WTC11 (cell line): Measurements from ENCODE around the gene SLC6A18. TPM values are rescaled to one million over a fixed set of nuclear protein-coding genes. Genes with fewer than 3 reads are reported as not detected.

ENCODE experiments used
- ATAC-seq: fragments of 200-7000 bp; cut with Tn5 transposase; 2 replicates; pipeline ENCODE4 v1.10.0; 2021; ENCODE audit warnings: mild to moderate bottlenecking, moderate library complexity
- CTCF ChIA-PET: fragments of 300-600 bp; sonication (Branson Sonifier 250); formaldehyde crosslinking; loops from one replicate; lab custom pipeline; 2021; ENCODE audit warnings: antibody characterized with exemption; lab: Charles Lee
- POLR2A ChIA-PET: fragments of 350-600 bp; sonication (Branson Sonifier 250); formaldehyde crosslinking; loops from one replicate; lab custom pipeline; 2021; ENCODE audit warnings: antibody characterized with exemption; lab: Charles Lee
- DNase-seq: peaks from one replicate; pipeline ENCODE4 v3.0.0; 2021; ENCODE audit warnings: low spot score
- H3K27ac Mint-ChIP-seq: 2 replicates; pipeline ENCODE4 v1.8.0; 2021; ENCODE audit warnings: mixed read lengths
- H3K27me3 Mint-ChIP-seq: 2 replicates; pipeline ENCODE4 v1.8.0; 2021; ENCODE audit warnings: low read depth, mild to moderate bottlenecking, moderate library complexity, mixed read lengths
- H3K36me3 Mint-ChIP-seq: 2 replicates; pipeline ENCODE4 v1.8.0; 2021; ENCODE audit warnings: mixed read lengths
- H3K4me1 Mint-ChIP-seq: 2 replicates; pipeline ENCODE4 v1.8.0; 2022; ENCODE audit warnings: mixed read lengths
- H3K4me3 Mint-ChIP-seq: 2 replicates; pipeline ENCODE4 v1.8.0; 2021; ENCODE audit warnings: mild to moderate bottlenecking, moderate library complexity, mixed read lengths
- H3K9me3 Mint-ChIP-seq: 2 replicates; pipeline ENCODE4 v1.8.0; 2021; ENCODE audit warnings: mixed read lengths
- GRHL2 ChIP-seq: fragments of 250-450 bp; sonication (Bioruptor Pico); IDR thresholded peaks from 2 replicates; pipeline ENCODE4 v1.8.0; 2022; ENCODE audit warnings: mild to moderate bottlenecking, moderate library complexity; ENCODE audit not compliant: insufficient replicate concordance, severe bottlenecking
- SMAD4 ChIP-seq: sonication (generic); formaldehyde crosslinking; IDR thresholded peaks from 2 replicates; pipeline ENCODE4 v1.8.0; 2022; ENCODE audit warnings: mild to moderate bottlenecking, missing genetic modification reagents
- SP1 ChIP-seq: sonication (generic); formaldehyde crosslinking; conservative IDR thresholded peaks from 2 replicates; pipeline ENCODE4 v1.8.1; 2022; ENCODE audit warnings: missing genetic modification reagents
- TEAD4 ChIP-seq: sonication (generic); formaldehyde crosslinking; IDR thresholded peaks from 2 replicates; pipeline ENCODE4 v1.8.0; 2022; ENCODE audit warnings: mild to moderate bottlenecking, missing genetic modification reagents
- ZNF416 ChIP-seq: fragments of 250-450 bp; sonication (Bioruptor Pico); IDR thresholded peaks from 2 replicates; pipeline ENCODE4 v1.9.0; 2021; ENCODE audit warnings: mild to moderate bottlenecking, inconsistent platforms
- total RNA-seq: library from RNA; stranded (reverse); gene quantifications from 3 replicates; pipeline ENCODE4 v1.2.3, GENCODE V29; 2021
- TF ChIP-seq, protein P1 (sequence below): fragments of 250-450 bp; sonication (Bioruptor Pico); IDR thresholded peaks from 2 replicates; pipeline ENCODE4 v1.9.0; 2021; ENCODE audit warnings: mild to moderate bottlenecking
- TF ChIP-seq, protein P2 (sequence below): sonication (generic); formaldehyde crosslinking; IDR thresholded peaks from 2 replicates; pipeline ENCODE4 v1.8.1; 2023; ENCODE audit warnings: mild to moderate bottlenecking, missing genetic modification reagents
- TF ChIP-seq, protein P3 (sequence below): fragments of 250-450 bp; sonication (Bioruptor Pico); conservative IDR thresholded peaks from 2 replicates; pipeline ENCODE4 v1.9.0; 2021; ENCODE audit warnings: mild to moderate bottlenecking
- TF ChIP-seq, protein P4 (sequence below): sonication (generic); formaldehyde crosslinking; IDR thresholded peaks from 2 replicates; pipeline ENCODE4 v1.8.1; 2023; ENCODE audit warnings: mild to moderate bottlenecking, missing genetic modification reagents
- TF ChIP-seq, protein P5 (sequence below): sonication (generic); formaldehyde crosslinking; IDR thresholded peaks from 2 replicates; pipeline ENCODE4 v1.8.1; 2022; ENCODE audit warnings: mild to moderate bottlenecking, missing genetic modification reagents, moderate library complexity, borderline replicate concordance
- TF ChIP-seq, protein P6 (sequence below): fragments of 200-600 bp; IDR thresholded peaks from 2 replicates; pipeline ENCODE4 v1.8.0; 2022; ENCODE audit warnings: antibody characterized with exemption

Gene SLC6A18
- total RNA-seq, 1 experiment from 2014 or later = not detected

DNA sequence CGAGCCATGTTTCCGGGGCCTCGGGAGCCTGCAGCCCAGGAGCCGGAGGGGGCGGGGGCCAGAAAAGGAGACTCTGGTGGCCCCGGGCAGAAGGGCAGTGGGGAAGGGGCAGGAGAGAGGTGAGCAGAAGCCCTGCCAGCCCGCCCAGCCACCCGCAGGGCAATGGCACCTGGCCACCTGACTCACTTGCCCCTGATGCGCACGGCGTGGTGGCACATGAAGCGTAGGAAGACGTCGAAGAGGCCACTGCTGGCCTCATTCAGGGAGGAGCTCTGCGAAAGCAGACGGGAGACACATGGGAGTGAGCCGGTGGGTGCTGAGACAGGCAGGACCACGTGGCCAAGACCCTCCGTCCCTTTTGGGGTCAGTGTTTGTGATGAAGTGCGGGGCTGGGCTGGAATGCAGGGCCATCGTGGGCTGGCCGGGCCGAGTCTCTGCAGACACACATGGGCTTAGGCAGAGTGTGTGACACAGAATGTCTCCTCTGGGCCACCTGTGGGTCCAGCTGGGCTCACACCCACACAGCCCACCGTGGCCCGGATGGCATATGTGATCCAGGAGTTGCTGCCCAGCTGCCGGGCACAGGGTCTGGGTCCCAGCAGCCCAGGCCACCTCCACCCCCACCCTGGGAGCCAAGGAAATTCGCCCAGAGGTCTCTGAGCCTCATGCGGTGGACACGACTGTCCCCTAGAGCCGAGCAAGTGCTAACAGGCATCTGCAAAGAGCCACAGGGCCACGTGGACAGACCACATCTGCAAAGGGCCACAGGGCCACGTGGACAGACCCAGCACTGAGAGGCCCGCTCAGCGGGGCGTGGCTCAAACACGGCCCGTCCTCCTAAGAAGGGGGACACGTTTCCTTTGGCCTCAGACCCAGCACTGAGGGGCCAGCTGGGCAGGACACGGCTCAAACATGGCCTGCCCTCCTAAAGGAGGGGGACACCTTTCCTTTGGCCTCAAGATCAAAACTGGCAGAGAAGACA, 46.0 kb downstream of the SLC6A18 start:
- ChIA-PET POLR2A (no interaction called here), CTCF (no interaction called here)
- ATAC-seq (no peak), DNase-seq (no peak)
- Mint-ChIP-seq H3K27ac (no peak overlapping the region), H3K4me3 (no peak overlapping the region), H3K4me1 (no peaks in the 10 kb centered on the region), H3K9me3 (no peaks in the 10 kb centered on the region), H3K27me3 (no peaks in the 10 kb centered on the region), H3K36me3 (peaks cover 54% of the 10 kb centered on the region)
- TF ChIP-seq TEAD4 = no peak
- TF ChIP-seq, protein P1, sequence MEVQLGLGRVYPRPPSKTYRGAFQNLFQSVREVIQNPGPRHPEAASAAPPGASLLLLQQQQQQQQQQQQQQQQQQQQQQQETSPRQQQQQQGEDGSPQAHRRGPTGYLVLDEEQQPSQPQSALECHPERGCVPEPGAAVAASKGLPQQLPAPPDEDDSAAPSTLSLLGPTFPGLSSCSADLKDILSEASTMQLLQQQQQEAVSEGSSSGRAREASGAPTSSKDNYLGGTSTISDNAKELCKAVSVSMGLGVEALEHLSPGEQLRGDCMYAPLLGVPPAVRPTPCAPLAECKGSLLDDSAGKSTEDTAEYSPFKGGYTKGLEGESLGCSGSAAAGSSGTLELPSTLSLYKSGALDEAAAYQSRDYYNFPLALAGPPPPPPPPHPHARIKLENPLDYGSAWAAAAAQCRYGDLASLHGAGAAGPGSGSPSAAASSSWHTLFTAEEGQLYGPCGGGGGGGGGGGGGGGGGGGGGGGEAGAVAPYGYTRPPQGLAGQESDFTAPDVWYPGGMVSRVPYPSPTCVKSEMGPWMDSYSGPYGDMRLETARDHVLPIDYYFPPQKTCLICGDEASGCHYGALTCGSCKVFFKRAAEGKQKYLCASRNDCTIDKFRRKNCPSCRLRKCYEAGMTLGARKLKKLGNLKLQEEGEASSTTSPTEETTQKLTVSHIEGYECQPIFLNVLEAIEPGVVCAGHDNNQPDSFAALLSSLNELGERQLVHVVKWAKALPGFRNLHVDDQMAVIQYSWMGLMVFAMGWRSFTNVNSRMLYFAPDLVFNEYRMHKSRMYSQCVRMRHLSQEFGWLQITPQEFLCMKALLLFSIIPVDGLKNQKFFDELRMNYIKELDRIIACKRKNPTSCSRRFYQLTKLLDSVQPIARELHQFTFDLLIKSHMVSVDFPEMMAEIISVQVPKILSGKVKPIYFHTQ (CRISPR knock-in tag) = no peak
- TF ChIP-seq, protein P2, sequence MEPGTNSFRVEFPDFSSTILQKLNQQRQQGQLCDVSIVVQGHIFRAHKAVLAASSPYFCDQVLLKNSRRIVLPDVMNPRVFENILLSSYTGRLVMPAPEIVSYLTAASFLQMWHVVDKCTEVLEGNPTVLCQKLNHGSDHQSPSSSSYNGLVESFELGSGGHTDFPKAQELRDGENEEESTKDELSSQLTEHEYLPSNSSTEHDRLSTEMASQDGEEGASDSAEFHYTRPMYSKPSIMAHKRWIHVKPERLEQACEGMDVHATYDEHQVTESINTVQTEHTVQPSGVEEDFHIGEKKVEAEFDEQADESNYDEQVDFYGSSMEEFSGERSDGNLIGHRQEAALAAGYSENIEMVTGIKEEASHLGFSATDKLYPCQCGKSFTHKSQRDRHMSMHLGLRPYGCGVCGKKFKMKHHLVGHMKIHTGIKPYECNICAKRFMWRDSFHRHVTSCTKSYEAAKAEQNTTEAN = no peak

DNA sequence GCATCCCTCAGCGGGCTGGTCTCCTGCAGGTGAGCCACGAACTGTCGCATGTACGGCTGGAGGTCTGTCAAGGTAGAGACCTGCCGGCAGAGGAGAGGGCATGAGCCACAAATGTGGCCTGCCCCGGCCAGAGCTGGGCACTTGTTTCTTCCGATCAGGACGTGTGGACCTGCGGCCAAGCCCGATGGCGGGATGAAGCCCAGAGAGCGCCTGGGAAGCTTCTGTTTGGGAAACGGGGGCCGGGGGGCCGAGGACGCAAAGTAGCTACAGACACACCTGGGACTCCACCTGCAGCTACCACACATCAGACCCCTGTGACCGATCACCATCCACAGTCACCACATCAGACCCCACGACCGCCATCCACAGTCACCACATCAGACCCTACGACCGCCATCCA, 47.0 kb downstream of the SLC6A18 start:
- peaks cover 45% of the 10 kb centered on the region for H3K36me3 Mint-ChIP-seq
- no peak overlapping the region for H3K27ac Mint-ChIP-seq
- H3K4me3 Mint-ChIP-seq = no peak overlapping the region
- TF ChIP-seq, protein P3, sequence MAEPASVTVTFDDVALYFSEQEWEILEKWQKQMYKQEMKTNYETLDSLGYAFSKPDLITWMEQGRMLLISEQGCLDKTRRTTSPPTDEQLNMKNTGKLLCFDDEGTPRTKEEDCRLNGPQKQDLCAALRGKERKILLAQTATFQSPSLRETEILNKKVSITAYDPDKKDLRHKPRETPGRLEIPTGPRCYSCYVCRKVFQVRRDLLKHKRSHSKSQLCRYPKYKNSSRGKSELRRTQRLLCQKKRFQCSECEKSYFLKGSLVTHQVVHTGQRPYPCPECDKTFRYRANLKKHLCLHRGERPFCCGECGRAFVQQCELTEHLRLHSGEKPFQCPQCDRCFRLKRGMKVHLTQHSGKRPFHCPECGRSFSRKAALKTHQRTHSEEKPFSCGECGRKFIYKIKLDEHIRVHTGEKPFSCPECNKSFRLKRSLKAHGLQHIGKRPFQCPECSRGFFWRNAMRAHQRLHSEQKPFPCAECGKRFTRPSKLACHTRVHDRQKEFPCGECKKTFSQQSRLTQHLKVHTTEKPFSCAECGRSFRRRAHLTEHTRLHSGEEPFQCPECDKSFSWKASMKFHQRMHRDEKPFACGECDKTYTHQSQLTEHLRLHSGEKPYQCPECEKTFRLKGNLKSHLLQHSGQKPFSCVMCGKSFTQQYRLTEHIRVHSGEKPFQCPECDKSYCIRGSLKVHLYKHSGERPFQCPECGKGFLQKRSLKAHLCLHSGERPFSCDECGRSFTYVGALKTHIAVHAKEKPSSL (CRISPR knock-in tag) = no peak
- TF ChIP-seq SMAD4 (CRISPR knock-in tag) (no peak), GRHL2 (CRISPR knock-in tag) (no peak), ZNF416 (CRISPR knock-in tag) (no peak)
- TF ChIP-seq, protein P4, sequence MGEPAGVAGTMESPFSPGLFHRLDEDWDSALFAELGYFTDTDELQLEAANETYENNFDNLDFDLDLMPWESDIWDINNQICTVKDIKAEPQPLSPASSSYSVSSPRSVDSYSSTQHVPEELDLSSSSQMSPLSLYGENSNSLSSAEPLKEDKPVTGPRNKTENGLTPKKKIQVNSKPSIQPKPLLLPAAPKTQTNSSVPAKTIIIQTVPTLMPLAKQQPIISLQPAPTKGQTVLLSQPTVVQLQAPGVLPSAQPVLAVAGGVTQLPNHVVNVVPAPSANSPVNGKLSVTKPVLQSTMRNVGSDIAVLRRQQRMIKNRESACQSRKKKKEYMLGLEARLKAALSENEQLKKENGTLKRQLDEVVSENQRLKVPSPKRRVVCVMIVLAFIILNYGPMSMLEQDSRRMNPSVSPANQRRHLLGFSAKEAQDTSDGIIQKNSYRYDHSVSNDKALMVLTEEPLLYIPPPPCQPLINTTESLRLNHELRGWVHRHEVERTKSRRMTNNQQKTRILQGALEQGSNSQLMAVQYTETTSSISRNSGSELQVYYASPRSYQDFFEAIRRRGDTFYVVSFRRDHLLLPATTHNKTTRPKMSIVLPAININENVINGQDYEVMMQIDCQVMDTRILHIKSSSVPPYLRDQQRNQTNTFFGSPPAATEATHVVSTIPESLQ = no peak
- TF ChIP-seq, protein P5, sequence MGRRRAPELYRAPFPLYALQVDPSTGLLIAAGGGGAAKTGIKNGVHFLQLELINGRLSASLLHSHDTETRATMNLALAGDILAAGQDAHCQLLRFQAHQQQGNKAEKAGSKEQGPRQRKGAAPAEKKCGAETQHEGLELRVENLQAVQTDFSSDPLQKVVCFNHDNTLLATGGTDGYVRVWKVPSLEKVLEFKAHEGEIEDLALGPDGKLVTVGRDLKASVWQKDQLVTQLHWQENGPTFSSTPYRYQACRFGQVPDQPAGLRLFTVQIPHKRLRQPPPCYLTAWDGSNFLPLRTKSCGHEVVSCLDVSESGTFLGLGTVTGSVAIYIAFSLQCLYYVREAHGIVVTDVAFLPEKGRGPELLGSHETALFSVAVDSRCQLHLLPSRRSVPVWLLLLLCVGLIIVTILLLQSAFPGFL (CRISPR knock-in tag) = no peak
- H3K9me3 Mint-ChIP-seq = no peaks in the 10 kb centered on the region
- no peaks in the 10 kb centered on the region for H3K4me1 Mint-ChIP-seq
- ChIA-PET CTCF (no interaction called here), POLR2A (no interaction called here)
- no peak for DNase-seq
- no peak for ATAC-seq
- no peaks in the 10 kb centered on the region for H3K27me3 Mint-ChIP-seq

DNA sequence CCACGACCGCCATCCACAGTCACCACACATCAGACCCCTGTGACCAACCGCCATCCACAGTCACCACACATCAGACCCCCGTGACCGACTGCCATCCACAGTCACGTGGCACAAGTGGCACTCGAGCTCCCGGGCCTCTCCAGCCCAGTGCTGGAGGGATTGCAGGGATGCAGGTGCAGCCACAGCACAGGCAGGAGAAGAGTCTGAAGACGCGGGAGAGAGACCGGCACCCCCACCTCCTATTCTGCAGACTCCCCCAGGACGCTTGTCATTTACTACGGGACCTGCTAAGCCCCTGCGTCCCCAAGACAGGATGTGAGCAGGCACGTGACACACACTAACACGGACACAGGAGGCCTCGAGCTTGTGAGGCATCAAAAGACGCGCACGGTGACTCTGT, 48.6 kb downstream of the SLC6A18 start:
- H3K9me3 Mint-ChIP-seq = no peaks in the 10 kb centered on the region
- no peaks in the 10 kb centered on the region for H3K27me3 Mint-ChIP-seq
- TF ChIP-seq, protein P6, sequence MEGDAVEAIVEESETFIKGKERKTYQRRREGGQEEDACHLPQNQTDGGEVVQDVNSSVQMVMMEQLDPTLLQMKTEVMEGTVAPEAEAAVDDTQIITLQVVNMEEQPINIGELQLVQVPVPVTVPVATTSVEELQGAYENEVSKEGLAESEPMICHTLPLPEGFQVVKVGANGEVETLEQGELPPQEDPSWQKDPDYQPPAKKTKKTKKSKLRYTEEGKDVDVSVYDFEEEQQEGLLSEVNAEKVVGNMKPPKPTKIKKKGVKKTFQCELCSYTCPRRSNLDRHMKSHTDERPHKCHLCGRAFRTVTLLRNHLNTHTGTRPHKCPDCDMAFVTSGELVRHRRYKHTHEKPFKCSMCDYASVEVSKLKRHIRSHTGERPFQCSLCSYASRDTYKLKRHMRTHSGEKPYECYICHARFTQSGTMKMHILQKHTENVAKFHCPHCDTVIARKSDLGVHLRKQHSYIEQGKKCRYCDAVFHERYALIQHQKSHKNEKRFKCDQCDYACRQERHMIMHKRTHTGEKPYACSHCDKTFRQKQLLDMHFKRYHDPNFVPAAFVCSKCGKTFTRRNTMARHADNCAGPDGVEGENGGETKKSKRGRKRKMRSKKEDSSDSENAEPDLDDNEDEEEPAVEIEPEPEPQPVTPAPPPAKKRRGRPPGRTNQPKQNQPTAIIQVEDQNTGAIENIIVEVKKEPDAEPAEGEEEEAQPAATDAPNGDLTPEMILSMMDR = no peak
- no peak for TF ChIP-seq SP1
- no peak for ATAC-seq
- no peaks in the 10 kb centered on the region for H3K4me1 Mint-ChIP-seq
- ChIA-PET POLR2A (no interaction called here), CTCF (no interaction called here)
- DNase-seq = no peak
- H3K36me3 Mint-ChIP-seq = peaks cover 42% of the 10 kb centered on the region
- no peak overlapping the region for H3K27ac Mint-ChIP-seq
- no peak overlapping the region for H3K4me3 Mint-ChIP-seq
